Measurements from ENCODE around the gene PSMA5. TPM values are rescaled to one million over a fixed set of nuclear protein-coding genes. Genes with fewer than 3 reads are reported as not detected.

The PSMA5 gene
- total RNA-seq, 4 donors from 2014 or later: 15.1 to 46.0 (median 30.3) TPM

DNA sequence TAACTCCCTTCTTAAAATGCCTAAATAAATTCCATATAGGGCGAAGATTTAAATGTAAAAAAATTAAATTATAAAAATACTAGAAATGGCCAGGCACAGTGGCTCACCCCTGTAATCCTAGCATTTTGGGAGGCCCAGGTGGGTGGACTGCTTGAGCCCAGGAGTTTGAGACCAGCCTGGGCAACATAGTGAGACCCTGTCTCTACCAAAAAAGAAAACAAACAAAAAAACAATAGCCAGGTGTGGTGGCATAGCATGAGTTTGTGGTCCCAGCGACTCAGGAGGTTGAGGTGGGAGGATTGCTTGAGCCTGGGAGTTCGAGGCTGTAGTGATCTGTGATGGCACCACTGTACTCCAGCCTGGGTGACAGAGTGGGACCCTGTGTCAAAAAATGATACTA lies 46.3 kb downstream of the PSMA5 start:
- TF ChIP-seq, protein P1, sequence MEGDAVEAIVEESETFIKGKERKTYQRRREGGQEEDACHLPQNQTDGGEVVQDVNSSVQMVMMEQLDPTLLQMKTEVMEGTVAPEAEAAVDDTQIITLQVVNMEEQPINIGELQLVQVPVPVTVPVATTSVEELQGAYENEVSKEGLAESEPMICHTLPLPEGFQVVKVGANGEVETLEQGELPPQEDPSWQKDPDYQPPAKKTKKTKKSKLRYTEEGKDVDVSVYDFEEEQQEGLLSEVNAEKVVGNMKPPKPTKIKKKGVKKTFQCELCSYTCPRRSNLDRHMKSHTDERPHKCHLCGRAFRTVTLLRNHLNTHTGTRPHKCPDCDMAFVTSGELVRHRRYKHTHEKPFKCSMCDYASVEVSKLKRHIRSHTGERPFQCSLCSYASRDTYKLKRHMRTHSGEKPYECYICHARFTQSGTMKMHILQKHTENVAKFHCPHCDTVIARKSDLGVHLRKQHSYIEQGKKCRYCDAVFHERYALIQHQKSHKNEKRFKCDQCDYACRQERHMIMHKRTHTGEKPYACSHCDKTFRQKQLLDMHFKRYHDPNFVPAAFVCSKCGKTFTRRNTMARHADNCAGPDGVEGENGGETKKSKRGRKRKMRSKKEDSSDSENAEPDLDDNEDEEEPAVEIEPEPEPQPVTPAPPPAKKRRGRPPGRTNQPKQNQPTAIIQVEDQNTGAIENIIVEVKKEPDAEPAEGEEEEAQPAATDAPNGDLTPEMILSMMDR (IDR thresholded peaks at IDR 0.05; ENCODE audit: low read depth): no peak

DNA sequence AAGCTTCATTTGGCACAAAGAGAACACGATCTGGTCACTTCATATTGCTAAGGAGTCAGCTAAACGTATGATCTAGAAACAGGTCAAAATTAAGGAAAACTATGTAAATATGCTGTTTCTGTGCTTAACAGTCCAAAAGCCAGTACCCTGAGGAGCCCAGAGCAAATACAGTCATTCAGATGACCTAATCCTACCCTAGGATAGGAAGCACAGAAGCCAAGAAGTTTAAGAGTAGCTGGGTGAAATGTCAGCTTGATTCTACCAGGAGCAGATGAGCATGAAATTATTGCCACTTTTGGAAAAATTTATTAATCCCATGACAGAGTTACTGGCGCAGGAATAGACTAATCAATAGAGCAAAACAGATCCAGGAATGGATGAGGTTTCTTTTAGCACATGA lies 46.8 kb downstream of the PSMA5 start:
- TF ChIP-seq, protein P1 (IDR thresholded peaks at IDR 0.05; ENCODE audit: low read depth): no peak

DNA sequence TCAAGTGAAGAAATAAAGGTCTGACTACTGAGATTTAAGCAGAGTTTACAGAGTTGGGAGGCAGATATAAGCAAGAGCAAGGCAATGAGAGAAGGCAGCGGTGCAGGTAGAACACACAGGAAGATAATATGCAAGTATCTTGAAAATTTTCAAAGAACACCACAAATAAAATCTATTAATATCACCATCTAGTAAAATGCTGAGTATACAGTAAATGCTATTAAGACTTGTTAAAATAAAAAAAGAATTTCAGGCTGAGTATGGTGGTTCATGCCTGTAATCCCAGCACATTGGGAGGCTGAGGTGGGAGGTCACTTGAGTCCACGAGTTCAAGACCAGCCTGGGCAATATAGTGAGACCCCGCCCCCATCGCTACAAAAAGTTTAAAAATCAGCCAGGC lies 48.5 kb downstream of the PSMA5 start:
- TF ChIP-seq, protein P1 (IDR thresholded peaks at IDR 0.05; ENCODE audit: low read depth): no peak

DNA sequence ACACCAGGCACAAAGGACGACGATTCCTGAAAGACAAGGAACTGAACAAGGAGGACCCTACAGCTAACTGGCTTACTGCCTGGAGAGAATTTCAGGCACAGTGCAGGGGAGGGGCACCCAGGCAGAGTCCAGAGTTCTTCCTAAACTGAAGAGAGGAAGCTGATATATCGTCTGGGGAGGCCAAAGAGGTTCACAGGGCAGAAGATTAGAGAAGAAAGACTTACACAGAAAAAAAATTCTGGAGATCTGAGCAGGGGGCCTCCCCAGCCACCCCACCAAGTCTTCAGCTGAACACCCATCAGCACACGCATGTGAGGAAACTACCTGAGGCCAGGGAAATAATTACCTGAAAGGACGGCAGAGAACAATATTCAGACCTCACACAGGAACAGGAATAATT lies 53.1 kb downstream of the PSMA5 start:
- TF ChIP-seq, protein P1 (IDR thresholded peaks at IDR 0.05; ENCODE audit: low read depth): no peak

DNA sequence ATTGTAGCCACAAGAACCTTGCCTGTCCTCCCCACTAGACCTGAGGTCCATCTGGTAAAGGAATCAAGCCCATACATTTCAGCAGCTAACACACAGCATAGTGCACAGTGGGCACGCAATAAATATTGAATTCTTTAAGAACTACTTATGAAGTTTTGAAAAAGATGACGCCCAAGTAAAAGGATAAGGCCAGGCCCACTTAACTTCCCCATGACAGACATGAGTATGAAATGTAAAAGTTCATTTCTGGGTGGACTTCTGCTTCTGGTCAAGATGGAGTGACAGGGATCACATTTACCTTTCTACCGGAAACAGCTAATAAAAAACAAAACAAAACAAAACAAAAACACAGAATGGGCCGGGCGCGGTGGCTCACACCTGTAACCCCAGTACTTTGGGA lies 54.0 kb downstream of the PSMA5 start:
- TF ChIP-seq, protein P1 (IDR thresholded peaks at IDR 0.05; ENCODE audit: low read depth): no peak

DNA sequence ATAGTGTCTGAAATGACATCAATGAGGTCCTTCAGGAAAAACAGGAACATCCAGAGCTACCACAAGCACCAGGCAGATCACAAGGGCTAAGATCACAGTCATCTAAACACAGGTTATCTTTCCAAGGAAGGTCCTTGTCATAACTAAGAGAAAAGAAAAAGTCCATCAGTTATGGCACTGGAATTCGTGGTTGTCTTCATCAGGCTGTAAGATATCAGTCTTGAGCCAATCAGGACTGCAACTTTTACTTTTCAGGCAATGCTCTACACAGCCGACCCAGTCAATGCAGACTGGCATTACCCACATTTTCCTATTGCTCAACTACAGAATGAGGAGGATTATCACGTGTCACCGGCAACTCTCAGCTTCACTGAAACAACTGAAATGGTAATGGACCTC lies 54.9 kb downstream of the PSMA5 start:
- TF ChIP-seq, protein P1 (IDR thresholded peaks at IDR 0.05; ENCODE audit: low read depth): no peak

DNA sequence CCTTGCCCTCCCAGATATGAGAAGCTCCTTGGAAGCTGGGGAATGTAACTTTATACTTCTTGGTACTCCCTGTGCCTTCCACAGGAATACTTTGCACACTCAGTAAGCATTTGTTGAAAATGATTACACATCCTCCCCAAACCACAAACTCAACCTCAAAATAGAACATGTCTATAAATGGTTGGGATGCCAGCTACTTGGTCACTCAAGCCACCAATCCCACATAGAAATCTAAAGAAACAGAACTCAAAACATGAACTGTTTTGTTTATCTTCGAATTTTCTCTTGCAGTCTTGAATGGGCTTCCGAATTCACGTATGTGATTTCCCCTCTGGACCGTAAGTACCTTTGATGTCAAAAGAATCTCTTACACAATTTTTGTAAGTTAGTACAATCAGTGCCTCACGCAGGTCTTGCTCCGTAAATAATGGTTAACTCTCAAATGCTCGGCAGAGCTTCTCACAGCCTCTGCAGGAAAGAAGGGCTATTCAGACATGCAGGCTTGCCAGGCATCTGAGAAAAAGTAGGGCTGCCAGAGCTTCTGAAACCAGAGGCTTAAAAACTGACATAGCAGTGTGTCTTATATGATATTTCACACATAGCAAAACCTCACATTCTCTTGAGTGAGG lies 55.4 kb downstream of the PSMA5 start:
- TF ChIP-seq, protein P1 (IDR thresholded peaks at IDR 0.05; ENCODE audit: low read depth): no peak

Measured in subcutaneous adipose tissue (tissue), 4 donors.